NCI-H1930 (cell line): ENCODE measurements around the gene SCARF1.

ENCODE experiments used
- DNase-seq, 2 experiments: peaks; one replicate each; lab custom pipeline; 2025; lab: John Stamatoyannopoulos, UW

The SCARF1 gene

DNA sequence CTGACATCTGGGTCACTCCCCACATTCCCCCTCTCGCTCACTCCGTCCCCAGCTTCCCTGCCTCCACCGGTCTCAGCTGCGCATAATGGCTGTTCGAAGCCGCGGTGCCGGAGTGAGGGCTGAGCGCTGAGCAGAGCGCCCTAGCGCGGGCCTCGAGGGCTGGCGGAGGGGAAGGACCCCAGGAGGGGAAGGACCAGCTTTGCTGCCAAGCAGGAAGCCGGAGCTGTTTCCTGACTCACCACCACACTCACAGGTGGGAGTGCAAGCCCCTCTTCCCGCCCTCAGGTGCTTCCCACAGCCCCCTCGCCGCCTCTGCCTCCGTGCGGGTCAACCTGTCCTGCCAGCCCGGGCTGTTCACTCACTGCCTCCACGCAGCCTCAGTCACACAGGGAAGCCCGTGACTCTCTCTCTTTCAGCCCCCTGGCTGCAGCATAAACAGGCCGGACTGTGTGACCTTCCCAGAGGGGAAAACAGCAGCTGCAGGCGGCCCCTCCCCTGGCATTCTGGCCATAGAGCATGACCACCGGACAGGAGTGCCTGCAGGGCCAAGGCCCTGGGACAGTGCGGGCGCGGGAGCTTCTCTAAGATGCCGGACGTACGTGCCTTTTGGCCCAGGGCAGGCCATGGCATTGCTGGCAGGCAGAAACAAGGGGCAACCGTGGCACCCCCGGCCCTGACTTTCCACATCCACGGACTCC lies 40.6 kb downstream of the SCARF1 start:
- DNase-seq, result no peak

DNA sequence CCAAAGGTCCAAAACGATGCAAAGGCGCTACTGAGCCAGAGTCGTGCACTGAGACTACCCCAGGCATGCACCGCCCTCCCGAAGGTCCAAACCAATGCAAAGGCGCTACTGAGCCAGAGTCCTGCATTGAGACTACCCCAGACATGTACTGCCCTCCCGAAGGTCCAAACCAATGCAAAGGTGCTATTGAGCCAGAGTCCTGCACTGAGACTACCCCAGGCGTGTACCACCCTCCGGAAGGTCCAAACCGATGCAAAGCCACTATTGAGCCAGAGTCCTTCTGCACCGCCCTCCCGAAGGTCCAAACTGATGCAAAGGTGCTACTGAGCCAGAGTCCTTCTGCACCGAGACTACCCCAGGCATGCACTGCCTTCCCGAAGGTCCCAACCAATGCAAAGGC lies 44.0 kb downstream of the SCARF1 start:
- DNase-seq, result no peak

DNA sequence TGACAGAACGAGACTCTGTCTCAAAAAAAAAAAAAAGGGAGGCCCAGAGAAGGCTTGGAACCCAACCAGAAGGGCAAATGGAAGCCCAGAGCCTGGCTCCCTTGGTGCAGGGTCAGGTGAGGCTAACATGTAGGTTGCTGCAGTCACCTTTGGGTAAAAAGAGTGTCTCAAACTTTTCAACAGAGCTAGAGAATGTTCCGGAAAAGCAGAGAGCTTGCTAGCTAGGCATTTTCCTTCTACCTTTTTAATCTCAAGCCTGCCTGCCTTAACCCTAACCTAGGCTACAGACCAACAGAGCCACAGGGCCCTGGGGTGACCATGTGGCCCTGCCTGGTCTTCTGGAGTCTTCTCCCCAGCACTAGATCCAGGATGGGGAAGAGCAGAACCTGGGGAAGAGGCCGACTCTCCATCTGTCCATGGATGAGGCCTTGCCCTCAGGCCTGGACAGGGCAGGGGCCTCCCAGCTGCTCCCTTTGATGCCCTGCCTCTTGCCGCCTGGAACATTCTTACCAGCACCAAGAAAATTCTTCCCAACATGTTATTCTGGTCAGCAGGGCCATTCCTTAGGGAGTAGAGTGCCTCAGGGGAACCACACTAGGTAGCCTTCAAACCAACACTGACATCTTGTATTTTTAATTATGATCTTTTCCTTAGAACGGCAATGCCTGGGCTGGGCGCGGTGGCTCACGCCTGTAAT lies 47.0 kb downstream of the SCARF1 start:
- DNase-seq, result no peak

GRCh38 chr17:1597861-1598342 lies 47.6 kb downstream of the SCARF1 start:
- DNase-seq, result no peak

DNA sequence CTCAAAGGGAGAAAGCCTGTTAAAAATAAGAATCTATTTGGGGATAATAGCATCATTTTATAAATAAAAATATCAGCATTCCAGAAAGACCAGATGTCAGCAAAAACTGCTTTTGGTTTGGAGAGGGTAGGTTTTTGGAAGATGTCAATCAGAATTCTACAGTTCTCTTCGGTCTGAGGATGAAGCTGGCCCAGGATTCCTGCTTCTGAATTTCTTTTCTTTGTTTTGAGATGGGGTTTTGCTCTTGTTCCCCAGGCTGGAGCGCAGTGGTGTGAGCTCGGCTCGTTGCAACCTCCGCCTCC lies 52.0 kb downstream of the SCARF1 start:
- DNase-seq, result no peak

DNA sequence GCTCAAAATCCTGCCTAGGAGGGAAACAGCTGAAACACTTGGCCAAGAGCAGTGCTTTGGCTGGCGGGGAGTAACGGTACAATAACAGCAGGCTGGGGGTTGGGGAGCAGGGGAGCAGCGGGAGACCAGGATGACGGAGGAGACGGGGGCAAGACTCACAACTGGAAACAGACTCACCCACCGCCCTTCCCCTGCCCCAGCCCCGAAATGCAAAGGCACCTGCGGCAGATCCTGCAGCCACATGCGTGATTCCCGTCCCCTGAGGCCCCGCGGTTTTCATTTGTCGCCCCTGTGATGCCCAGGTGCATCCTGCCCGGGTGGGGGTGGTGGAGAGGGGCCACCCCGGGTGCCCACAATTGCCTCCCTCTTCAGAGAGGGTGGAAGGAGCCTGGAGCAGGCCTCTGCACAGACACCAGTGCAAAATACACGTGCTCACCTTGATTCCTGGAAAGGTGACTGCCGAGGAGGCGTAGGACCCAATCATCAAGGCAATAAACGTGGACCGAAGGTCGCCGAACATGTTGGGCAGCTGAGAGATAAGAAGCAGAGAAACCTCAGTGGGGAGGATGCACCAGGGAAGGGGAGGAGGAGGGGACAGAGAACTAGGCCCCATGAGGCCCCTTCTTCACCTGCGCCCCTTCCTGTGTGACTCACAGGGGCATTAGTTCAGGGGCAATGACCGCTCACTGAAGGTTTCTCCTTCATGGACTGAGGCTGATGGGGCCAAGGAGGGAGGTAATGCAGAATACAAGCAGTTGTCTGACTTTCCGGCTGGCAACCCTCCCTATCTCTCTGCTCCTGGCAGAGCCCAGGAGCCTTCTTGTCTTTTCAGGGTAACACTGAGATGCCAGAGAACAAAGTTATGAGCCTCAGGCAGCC lies 52.5 kb downstream of the SCARF1 start:
- no peak for DNase-seq

- DNase-seq, result no peak
Observed at GRCh38 chr17:1591474-1592090, 54.0 kb downstream of the SCARF1 start.

GRCh38 chr17:1590747-1591473 lies 54.6 kb downstream of the SCARF1 start:
- no peak for DNase-seq

DNA sequence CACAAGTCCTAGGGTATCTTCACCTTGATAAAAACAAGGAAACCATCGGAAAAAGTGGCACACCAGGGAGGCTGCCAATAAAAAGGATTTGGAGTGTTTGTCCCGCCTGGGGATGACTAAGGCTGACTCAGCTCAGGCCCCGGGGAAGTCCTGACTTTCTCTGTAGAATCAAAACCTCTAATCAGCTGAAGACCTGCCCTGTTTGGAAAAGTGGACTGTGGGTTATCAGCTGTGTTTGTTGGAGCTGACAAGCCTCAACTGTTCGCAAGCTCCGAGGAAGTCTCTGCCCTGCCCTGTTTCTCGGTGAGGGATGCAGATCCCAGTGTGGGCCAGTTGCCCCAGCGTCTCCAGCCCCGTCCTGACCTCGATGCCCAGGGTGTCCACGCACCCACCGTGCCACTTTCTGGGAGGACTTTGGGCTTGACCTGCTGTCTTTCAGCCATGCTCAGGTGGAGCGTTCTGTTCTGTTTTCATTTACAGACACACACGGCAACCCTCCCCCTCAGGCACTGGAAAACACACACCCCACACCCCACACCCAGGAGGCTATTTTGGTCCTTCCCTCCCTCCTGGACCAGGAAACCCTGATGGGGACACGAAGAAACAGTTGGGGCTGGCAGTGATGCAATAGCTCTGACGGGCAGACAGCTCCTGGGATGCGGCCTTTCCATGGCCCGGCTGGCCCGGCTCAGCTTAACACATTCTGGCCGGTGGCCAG lies 55.3 kb downstream of the SCARF1 start:
- DNase-seq, result no peak

DNA sequence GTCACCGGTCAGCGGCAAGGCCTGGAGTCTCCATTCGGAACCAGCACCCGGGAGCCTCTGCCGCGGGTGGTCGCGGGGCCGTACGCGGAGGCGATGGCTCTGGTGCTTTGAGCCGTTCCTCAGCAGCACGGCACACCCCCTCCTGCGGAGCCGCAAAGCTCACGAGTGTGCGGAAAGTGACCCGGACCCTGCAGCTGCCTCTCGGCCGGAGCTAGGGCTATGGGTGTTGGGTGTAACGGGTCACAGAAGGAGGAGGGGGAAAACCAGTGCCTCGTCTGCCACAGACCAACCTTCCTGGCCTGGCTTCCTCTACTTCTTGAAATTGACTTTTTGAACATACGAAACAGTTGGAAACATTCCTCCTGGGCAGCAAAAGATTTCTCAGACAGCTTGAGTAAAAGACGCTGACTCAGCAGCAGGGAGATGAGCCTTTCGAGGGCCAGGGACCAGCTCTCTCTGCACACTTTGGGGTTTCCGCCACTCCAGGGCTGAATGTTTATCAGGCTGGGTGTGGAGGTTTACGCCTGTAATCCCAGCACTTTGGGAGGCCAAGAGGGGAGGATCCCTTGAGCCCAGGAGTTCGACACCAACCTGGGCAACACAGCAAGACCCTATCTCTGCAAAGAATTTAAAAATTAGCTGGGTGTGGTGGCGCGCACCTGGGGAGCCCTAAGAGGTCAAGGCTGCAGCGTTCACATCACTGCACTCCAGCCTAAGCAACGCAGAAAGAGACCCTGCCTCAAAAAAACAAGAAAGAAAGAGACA lies 56.5 kb downstream of the SCARF1 start:
- DNase-seq, result no peak

- DNase-seq, result no peak
Observed at GRCh38 chr17:1584167-1584566, 61.4 kb downstream of the SCARF1 start.
